22Rv1 (cell line): Measurements from ENCODE around the gene CCM2.

Experiments used
- ZFX ChIP-seq: fragments of 450-650 bp; IDR thresholded peaks from 2 replicates; pipeline ENCODE4 v1.6.1; 2017; ENCODE audit warnings: antibody characterized with exemption, borderline replicate concordance
- TF ChIP-seq, protein P1 (sequence below): fragments of 450-650 bp; IDR thresholded peaks from 2 replicates; pipeline ENCODE4 v1.5.1; 2017; ENCODE audit warnings: mild to moderate bottlenecking

GRCh38 chr7:45070254-45070642, 70.2 kb downstream of the CCM2 start:
- TF ChIP-seq, protein P1, sequence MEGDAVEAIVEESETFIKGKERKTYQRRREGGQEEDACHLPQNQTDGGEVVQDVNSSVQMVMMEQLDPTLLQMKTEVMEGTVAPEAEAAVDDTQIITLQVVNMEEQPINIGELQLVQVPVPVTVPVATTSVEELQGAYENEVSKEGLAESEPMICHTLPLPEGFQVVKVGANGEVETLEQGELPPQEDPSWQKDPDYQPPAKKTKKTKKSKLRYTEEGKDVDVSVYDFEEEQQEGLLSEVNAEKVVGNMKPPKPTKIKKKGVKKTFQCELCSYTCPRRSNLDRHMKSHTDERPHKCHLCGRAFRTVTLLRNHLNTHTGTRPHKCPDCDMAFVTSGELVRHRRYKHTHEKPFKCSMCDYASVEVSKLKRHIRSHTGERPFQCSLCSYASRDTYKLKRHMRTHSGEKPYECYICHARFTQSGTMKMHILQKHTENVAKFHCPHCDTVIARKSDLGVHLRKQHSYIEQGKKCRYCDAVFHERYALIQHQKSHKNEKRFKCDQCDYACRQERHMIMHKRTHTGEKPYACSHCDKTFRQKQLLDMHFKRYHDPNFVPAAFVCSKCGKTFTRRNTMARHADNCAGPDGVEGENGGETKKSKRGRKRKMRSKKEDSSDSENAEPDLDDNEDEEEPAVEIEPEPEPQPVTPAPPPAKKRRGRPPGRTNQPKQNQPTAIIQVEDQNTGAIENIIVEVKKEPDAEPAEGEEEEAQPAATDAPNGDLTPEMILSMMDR, result no peak
- TF ChIP-seq ZFX, result no peak
